Embryonic facial prominence (tissue), 1 donor: Measurements from ENCODE around the gene ADIPOR2.
"Not testable (repeated sequence)": the region's sequence is repeated elsewhere in the genome, so short reads cannot be mapped to it uniquely, and the experiment has no call there.

Experiments used
- DNase-seq: peaks from one replicate; pipeline ENCODE4 v3.0.0-alpha.2; 2016; ENCODE audit errors: extremely low spot score

The ADIPOR2 gene

DNA sequence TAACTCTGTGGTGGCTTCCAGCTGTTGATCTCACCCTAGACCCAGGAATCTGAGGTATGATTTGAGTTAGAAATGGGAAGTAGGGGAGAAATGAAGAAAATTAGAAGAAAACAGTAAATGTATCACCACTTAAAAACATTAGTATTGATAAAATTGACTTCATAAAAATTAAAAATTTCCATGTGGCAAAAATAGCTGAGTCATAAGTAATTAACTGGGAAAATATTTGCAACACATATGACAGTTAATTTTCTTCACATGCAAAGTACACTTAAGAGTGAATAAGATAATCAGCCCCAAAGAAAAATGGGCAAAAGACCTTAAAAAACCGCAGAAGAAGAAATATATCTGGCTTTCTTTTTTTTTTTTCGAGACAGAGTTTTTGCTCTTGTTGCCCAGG lies 25.5 kb upstream of the ADIPOR2 start:
- DNase-seq, result no peak

DNA sequence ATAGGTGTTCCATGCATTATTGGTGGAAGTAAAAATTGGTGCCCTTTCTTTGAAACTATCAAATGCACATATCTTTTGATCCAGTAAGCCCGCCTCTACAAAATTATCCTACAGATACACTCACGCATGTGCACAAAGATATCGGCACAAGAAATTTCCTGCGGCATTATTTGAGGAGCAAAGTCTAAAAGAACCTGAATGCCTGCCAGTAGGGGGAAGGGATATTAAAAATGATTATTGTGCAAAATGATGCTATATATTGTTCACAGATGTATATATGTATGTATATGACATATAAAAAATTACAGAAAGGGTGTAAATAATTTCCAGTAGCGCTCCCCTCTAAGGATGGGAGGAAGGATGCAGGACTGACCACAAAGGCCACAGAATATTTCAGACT lies 24.7 kb upstream of the ADIPOR2 start:
- no peak for DNase-seq

DNA sequence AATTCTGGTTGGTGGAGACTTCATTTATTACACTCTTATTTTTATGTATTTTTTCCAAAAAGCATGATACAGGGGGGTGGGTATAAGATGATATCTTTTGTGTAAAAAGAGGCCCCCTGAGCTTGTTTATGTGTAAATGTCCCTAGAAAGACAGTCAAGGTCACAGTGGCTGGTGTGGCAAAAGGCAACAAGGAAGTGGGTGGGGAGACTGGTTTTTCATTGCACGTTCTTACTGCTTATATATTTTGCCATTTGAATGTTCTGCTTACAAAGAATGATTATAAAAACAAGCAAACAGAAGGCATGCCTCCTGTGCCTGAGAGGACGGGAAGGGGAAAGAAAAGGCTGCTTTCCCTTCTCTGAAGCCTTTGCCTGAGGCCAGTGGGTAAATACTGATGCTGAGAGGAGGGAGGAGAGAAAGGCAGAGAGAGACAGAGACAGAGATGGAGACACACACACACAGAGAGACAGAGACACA lies 24.1 kb upstream of the ADIPOR2 start:
- no peak for DNase-seq

DNA sequence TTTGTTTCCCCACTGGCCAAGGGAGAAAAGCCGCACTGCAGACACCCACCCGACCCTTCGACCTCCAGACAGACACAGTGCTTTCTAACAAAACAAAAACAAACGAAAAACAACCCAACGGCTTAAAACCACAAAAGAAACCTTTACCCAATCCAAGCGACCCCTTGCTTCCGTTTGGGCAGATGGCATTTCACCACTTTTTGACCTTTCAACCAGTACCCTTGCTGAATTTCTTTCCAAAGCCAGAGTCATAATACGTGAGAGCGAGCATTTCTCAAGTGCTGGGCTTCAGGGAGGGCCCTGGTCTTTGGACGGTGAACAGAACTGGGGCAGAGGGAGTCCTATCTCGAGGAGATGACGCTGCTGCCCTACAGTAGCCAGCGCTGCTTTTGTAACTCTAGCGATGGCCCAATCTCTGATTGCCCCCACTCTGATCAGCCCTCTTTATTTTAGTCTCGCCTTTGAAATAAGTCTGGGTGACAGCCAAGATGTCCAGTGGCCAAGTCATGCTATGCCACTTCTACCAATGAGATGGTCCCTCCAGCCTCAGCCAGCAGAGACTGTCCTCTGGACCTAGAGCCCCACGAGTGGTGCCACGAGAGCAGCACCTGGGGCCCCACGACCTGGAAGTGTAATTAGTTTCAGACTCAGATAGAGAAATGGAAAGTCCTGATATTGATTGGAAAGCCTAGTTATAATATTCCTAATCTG lies 21.9 kb upstream of the ADIPOR2 start:
- no peak for DNase-seq

DNA sequence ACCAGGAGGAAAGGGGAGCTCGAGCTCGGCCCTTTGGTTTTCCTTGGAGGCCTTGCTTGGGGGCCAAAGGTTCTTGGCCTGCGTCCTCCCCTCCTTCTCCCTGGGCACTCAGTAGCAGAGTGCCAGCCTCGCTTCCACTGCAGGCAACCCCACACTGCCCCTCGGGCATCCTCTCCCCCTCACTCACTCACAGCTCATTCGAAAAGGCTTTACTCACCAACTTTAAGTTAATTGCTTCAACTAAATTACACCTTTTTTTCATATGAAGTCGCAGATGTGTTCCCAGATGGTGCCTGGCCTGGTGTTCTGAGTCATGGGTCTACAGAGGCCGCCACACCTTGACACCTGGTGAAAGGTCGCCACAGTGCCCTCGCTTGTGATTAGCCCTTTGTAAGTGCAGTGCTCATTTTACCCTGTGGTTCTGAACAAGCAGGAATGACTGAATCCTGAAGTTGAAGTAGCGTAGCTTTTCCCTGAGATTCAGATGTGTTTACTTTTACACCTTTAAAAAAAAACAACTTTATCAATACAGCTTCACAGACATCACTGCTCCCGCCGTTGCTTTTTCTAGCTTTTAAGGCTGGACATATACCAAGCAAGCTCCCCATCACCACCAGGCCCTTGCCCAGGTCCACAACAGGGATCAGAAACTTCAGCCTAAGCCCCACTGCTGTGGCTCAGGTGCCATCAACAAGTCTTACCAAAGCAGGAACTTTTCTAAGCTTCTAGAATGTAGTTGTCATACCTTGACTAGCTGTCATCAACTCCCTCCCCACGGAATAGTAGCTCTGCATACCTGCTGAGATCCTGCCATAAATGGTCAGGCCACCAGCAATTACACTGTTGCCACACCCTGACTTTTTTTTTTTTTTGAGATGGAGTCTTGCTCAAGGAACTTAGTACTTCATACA lies 20.3 kb upstream of the ADIPOR2 start:
- DNase-seq, result no peak

DNA sequence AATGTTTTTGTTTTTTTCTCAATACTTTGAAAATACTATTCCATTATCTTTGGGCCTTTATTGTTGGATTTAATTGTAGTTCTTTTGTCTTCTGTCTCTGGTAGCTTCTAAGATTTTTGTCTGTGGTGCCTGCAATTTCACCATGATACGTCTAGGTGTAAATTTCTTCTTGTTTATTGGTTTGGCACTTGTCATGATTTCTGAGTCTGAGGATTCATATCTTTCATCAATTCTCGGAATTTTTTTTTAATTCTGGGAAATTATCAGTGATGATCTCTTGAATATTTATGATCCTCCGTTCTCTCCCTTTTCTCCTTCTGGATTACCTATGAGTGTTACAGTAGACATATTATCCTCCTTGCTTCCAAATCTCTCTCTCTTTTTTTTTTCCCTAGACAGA lies 14.8 kb upstream of the ADIPOR2 start:
- no peak for DNase-seq

DNA sequence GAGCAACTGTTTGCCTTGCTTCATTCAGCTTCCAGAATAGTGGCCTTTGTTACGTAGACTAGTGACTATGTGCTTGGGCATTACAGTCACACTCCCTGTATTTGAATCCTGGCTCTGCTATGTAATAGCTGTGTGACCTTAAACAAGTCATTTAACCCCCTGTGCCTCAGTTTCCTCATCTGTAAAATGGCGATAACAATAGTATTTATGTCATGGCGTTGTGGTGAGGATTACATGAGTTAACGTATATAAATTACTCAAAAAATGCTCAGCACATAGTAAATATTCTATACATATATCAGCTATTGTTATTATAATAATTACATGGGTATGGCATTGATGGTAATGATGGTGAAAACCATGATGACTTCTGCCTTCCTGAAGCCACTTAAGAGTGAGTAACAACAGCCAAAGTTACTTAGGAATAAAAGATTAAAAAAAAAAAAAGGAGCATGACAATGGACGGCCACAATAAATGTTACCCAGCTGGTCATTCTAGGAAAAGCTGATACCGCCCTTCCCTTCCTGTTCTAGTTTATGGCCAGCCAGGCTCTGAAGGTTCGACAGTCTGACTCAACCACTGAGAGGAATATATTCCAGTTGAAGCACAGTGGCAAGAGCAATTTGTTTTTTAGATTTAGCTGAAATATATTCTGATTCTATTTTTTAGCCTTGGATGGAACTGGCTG lies 9.9 kb upstream of the ADIPOR2 start:
- no peak for DNase-seq

DNA sequence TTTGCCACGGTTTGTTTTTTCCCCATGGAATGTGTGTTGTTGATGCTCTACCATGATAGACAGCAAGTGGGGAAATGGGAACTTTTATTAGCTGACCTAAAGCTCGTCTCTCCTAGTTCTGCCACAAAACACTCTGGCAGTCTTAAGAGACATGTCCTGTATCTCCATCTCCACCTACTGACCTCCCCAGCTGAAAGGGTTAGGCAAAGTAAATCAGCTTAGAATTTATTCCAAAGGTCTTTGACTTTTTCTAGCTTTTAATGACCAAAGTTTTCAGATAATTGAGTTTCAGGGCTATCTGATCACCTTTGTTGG lies 9.4 kb upstream of the ADIPOR2 start:
- no peak for DNase-seq

DNA sequence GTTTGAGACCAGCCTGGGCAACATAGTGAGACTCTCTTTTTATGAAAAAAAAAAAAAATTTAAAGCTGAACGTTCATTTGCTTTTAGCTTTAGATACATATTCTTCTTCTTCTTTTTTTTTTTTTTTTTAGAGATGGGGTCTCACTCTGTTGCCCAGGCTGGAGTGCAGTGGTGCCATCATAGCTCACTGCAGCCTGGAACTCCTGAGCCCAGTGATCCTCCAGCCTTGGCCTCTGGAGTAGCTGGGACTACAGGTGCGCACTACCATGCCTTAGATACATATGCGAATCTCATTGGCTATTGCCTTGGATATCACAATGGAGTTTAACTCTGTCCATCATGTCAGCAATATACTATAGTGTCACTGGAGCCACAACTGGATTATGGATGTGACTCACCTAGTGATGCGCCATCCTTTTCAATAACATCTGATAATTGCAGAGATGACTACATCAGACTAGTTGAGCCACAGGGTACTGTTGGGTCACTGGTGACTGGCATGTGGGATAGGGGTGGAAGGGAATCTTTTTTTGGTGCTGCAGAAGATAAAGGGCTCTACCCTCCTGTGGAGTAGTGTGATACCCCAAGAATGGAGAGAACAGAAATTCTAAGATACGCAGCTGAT lies 2.7 kb upstream of the ADIPOR2 start:
- no peak for DNase-seq

DNA sequence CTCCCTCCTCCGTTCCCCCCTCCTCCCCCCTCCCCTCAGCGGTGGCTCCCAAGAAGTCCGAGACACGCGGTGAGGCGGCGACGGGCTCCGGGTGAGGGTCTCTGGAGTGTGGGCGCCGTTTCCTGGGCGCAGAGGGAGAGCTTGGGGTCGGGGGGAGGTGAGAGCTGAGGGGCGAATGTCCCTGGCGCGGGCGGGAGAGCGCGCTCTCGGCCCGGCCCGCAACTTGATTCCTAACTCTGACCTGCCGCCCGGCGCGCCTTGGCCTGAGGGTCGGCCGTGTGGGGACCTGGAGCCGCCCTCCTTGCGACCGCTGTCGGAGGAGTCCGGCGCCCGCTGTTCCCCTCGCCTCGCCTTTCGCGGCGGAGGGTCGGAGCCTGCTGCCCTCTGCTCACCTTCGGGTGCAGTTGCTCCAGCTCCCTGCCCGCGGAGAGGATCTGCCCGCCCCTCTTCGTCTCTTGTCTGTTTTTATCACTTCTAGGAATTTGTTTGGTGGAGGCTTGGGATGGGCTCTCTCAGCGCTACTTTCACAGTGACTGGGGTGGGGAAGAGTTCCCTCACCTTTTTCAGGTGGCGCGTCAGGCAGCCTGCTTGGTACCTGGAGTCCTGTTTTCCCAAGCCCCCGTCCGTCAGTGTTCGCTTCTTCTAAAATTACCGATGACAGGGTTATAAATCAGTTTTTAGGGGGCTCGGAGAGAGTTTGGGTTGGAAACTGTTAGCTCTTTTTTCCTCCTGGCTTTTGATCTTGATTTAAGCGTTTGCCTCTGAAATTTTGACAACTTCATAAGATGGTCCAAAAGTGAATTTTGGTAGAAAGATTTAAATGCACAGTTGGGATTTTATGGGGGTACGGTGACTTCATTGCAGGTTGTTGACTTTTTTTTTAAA lies 495 bp downstream of the ADIPOR2 start:
- no peak for DNase-seq

DNA sequence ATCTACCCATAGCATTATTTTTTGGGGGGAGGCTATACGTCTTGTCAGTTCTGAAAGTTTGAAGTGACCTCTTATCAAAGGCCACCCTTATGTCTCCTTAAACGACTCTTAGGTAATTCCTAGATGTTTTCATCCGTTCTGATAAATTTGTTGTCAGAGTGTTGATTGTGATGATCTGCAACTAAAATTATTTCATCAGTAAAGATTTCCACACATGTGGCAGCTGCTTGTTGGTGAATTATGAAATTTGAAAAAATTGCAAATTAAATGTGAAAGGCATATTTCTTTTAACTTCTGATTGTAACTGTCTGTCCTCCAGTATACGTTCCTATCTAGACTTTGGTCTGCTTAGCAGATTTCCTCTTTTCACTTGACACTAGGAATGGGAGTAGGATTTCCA lies 1.4 kb downstream of the ADIPOR2 start:
- DNase-seq, result no peak

DNA sequence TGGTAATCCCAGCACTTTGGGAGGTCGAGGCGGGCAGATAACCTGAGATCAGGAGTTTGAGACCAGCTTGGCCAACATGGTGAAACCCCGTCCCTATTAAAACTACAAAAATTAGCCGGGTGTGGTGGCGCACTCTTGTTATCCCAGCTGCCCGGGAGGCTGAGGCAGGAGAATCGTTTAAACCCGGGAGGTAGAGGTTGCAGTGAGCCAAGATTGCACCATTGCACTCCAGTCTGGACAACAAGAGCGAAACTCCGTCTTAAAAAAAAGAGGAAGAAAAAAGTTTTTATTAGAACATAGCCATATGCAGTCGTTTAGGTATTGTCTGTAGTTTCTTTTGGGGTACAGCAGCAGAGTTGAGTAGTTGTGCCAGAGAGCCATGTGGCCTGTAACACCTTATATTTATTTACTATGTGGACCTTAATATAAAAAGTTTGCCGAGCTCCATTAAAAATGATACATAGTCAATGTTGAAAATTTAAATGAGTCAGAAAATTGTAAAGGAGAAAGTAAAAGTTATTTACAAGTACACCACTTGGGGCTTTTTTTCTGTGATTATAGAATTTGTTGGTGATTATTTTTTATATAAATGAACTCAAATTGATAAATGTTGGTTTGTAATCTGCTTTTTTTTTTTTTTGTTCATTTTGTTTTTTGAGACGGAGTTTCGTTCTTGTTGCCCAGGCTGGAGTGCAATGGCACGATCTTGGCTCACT lies 2.2 kb downstream of the ADIPOR2 start:
- no peak for DNase-seq

DNA sequence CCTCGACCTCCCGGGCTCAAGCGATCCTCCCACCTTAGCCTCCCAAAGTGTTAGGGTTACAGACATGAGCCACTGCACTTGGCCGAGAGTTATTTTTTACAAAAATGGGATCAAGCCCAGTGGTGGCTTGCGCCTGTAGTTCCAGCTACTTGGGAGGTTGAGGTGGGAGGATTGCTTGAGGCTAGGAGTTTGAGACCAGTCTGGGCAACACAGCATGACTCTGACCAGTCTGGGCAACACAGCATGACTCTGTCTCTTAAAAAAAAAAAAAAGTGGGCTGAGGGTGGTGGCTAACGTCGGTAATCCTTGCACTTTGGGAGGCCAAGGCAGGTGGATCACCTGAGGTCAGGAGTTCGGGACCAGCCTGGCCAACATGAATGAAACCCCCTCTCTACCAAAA lies 4.2 kb downstream of the ADIPOR2 start:
- not testable (repeated sequence) for DNase-seq

DNA sequence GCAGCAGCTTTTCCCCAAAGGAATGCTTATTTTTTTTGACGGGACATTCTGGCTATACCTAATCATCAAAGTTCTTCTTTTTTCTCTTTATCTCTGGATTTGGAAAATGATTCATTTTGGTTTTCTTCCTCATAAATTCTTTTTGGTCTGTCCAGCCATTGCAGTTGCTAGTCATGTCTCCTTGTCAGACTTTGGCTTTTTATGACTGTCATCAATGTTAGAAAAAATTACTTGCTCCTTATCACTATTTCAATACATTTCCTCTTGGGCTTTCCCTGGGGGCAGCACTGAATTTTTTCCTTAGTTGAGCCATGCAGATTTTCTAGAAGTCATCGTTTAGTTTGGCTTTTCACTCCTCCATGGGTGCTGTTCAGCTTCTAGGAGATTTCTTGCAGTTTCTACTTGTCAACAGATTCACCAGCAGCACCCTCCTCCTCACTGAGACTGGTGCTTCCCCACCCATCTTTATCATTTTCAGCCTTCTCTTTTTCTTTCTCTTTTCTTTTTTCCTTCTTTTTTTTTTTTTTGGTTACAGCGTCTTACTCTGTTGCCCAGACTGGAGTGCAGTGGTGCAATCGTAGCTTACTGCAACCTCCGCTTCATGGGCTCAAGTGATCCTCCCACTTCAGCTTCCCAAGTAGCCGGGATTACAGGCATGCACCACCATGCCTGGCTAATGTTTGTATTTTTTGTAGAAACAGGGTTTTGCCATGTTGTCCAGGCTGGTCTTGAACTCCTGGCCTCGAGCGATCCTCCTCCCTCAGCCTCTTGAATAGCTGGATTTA lies 5.2 kb downstream of the ADIPOR2 start:
- DNase-seq, result no peak

DNA sequence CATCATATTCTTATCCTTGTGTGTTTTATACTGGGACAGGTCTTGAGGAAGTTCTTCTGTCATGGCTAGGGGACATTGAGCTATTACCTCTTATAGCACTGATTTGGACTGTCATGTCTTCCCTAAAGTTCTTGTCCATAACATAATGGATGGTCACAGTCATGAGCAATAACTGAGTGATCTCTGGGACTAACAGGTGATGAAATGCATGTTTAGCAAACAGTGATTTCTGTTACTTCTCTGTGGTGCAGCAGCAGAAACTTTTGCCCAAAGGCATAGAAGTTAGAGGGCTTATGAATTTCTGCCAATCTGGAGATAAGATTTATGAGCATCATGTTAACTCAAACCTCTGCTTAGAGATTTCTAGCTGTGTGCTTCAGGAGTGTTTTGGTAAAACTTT lies 5.9 kb downstream of the ADIPOR2 start:
- no peak for DNase-seq

DNA sequence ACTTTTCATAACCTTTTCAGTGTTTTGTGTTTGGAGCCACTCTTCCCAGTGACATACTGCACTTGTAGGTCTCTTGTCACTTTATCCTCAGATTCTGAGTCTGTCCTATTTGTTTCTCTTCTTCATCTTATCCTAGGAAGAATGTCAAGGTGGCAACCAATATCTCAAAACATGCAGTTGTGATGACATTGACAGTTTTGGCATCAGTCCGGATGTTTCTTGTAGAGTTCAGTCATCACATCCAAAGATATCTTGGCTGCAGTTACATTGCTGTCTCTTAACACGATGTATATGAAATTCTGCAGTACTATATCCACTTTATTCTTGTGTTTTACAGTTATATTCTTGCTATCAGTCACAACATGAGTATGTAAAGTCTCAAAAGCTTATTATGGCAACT lies 6.4 kb downstream of the ADIPOR2 start:
- DNase-seq, result no peak

DNA sequence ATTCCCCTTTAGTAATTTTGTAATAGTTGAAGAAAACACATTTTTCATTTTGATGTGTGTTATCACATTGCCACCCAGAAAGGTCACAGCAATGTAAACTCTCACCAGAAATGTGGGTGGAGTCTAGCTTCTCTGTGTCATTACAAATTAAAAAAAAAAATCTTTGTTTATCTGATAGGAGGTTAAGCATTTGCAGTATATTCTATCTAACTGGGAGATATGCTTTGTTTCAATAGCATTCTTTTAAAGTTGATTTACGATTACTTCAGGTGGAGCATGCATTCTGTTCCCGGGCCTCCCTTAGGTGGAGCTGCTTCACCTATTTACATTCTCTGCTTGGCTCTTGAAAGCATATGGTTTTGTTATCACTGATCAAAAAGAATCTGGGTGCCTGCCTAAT lies 7.8 kb downstream of the ADIPOR2 start:
- no peak for DNase-seq

DNA sequence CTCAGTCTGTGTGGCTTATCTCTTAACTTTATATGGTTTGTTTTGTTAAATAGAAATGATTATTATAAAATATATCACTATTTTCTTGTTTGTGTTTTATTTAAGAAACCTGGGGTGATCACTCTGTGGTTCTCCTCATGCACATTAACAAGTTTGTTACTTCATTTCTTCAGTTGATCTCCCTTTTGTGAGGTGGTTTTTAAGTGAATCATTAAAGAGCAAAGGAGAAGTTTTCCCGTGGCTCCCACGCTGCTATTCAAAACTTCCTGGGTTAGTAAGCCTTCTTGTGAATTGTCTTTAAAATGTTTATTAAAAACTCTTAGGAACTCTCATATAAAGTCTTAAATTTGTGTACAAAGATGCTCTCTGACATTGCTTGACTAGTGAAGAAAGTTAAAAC lies 11.8 kb downstream of the ADIPOR2 start:
- no peak for DNase-seq

DNA sequence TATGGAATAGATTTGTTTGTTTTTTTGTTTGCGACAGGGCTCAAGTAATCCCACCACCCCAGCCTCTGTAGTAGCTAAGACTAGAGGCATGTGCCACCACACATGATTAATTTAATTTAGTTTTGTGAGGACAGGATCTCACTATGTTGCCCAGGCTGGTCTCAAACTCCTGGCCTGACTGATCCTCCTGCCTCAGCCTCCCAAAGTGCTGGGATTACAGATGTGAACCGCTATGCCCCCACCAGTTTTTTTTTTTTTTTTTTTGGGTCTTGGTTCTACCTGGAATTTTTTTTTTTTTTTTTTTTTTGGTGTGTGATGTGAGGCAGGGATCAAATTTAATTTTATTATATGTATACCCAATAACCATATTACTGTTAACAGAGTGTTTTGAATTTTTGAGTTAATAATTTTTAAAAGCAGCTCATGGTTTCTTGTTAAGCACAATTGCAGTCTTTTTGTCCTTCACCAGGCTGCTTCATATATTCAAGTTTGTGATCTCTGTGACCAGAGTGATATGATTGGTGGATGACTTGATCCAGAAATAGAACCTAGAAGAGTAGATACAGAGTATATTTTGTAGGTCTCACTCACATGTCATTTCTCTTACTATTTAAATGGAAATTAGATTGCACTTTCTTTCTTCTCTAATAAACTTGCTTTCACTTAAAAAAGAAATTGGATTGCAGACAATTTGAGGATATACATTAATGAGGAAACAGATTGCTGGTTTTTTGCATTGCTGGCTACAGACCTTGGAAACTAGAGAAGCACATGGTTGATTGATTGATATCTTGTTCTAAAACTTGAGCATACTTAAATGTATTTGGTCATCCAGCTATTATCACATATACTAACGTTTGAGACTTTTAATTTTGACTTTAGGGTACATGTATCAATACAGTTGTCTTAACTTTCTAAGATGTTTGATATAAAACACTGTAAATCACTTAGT lies 13.2 kb downstream of the ADIPOR2 start:
- DNase-seq, result no peak
